Measurements from ENCODE around the gene ANKRD22. TPM values are rescaled to one million over a fixed set of nuclear protein-coding genes. Genes with fewer than 3 reads are reported as not detected.

Gene ANKRD22
- total and polyA plus RNA-seq, 10 of the 15 experiments (the other 5 are each of a cell fraction or from before 2014, with no cell fraction given): 0.30 to 1.3 (median 0.71) TPM

DNA sequence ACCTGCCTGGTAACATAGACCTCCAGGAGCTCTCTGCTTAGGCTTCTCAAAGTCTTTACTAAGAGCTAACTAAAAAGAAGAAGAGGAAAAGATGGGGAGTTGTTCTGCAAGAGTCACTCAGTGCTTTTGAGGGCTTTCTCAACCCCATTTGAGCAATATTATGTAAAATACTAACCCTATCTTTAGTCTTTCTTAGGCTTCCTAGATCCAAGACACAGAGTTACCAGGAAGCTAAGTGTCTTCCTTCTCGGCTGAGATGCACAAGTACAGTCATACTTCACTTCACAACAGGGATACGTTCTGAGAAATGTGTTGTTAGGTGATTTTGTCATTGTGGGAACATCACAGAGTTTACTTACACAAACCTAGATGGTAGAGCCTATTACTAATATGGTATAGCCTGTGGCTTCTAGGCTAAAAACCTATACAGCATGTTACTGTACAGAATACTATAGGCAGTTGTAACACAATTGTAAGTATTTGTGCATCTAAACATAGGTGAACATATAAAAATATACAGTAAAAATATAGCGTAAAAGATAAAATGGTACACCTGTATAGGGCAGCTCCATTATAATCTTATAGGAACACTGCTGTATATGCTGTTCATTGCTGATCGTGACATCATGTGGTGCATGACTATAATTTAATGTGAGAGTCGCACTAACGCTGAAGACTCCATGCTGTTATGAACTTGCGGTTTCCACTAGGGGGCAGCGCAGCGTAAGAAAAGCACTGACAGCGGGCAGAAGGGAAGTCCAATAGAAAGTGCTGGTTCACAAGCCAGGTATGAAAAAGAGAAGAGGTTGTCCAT is 16.3 kb downstream of the ANKRD22 start (continued):
- TF ChIP-seq, protein P1, sequence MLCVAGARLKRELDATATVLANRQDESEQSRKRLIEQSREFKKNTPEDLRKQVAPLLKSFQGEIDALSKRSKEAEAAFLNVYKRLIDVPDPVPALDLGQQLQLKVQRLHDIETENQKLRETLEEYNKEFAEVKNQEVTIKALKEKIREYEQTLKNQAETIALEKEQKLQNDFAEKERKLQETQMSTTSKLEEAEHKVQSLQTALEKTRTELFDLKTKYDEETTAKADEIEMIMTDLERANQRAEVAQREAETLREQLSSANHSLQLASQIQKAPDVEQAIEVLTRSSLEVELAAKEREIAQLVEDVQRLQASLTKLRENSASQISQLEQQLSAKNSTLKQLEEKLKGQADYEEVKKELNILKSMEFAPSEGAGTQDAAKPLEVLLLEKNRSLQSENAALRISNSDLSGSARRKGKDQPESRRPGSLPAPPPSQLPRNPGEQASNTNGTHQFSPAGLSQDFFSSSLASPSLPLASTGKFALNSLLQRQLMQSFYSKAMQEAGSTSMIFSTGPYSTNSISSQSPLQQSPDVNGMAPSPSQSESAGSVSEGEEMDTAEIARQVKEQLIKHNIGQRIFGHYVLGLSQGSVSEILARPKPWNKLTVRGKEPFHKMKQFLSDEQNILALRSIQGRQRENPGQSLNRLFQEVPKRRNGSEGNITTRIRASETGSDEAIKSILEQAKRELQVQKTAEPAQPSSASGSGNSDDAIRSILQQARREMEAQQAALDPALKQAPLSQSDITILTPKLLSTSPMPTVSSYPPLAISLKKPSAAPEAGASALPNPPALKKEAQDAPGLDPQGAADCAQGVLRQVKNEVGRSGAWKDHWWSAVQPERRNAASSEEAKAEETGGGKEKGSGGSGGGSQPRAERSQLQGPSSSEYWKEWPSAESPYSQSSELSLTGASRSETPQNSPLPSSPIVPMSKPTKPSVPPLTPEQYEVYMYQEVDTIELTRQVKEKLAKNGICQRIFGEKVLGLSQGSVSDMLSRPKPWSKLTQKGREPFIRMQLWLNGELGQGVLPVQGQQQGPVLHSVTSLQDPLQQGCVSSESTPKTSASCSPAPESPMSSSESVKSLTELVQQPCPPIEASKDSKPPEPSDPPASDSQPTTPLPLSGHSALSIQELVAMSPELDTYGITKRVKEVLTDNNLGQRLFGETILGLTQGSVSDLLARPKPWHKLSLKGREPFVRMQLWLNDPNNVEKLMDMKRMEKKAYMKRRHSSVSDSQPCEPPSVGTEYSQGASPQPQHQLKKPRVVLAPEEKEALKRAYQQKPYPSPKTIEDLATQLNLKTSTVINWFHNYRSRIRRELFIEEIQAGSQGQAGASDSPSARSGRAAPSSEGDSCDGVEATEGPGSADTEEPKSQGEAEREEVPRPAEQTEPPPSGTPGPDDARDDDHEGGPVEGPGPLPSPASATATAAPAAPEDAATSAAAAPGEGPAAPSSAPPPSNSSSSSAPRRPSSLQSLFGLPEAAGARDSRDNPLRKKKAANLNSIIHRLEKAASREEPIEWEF (IDR thresholded peaks at IDR 0.05; ENCODE audit: insufficient replicate concordance, low read depth, low read length): no peak
- TF ChIP-seq SUPT20H (IDR thresholded peaks at IDR 0.05; ENCODE audit: borderline replicate concordance, control insufficient read depth, low read depth, low read length) (no peak), E2F4 (IDR thresholded peaks at IDR 0.05; ENCODE audit: low read depth, low read length) (no peak), RFX5 (IDR thresholded peaks at IDR 0.05; ENCODE audit: low read depth, low read length) (no peak), SIN3A (IDR thresholded peaks at IDR 0.05; ENCODE audit: low read depth, low read length) (no peak), ZBTB4 (CRISPR knock-in tag; IDR thresholded peaks at IDR 0.05) (no peak), ZSCAN29 (IDR thresholded peaks at IDR 0.05) (no peak)
- TF ChIP-seq, protein P2, sequence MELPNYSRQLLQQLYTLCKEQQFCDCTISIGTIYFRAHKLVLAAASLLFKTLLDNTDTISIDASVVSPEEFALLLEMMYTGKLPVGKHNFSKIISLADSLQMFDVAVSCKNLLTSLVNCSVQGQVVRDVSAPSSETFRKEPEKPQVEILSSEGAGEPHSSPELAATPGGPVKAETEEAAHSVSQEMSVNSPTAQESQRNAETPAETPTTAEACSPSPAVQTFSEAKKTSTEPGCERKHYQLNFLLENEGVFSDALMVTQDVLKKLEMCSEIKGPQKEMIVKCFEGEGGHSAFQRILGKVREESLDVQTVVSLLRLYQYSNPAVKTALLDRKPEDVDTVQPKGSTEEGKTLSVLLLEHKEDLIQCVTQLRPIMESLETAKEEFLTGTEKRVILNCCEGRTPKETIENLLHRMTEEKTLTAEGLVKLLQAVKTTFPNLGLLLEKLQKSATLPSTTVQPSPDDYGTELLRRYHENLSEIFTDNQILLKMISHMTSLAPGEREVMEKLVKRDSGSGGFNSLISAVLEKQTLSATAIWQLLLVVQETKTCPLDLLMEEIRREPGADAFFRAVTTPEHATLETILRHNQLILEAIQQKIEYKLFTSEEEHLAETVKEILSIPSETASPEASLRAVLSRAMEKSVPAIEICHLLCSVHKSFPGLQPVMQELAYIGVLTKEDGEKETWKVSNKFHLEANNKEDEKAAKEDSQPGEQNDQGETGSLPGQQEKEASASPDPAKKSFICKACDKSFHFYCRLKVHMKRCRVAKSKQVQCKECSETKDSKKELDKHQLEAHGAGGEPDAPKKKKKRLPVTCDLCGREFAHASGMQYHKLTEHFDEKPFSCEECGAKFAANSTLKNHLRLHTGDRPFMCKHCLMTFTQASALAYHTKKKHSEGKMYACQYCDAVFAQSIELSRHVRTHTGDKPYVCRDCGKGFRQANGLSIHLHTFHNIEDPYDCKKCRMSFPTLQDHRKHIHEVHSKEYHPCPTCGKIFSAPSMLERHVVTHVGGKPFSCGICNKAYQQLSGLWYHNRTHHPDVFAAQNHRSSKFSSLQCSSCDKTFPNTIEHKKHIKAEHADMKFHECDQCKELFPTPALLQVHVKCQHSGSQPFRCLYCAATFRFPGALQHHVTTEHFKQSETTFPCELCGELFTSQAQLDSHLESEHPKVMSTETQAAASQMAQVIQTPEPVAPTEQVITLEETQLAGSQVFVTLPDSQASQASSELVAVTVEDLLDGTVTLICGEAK (IDR thresholded peaks at IDR 0.05; ENCODE audit: borderline replicate concordance): no peak
- TF ChIP-seq, protein P3, sequence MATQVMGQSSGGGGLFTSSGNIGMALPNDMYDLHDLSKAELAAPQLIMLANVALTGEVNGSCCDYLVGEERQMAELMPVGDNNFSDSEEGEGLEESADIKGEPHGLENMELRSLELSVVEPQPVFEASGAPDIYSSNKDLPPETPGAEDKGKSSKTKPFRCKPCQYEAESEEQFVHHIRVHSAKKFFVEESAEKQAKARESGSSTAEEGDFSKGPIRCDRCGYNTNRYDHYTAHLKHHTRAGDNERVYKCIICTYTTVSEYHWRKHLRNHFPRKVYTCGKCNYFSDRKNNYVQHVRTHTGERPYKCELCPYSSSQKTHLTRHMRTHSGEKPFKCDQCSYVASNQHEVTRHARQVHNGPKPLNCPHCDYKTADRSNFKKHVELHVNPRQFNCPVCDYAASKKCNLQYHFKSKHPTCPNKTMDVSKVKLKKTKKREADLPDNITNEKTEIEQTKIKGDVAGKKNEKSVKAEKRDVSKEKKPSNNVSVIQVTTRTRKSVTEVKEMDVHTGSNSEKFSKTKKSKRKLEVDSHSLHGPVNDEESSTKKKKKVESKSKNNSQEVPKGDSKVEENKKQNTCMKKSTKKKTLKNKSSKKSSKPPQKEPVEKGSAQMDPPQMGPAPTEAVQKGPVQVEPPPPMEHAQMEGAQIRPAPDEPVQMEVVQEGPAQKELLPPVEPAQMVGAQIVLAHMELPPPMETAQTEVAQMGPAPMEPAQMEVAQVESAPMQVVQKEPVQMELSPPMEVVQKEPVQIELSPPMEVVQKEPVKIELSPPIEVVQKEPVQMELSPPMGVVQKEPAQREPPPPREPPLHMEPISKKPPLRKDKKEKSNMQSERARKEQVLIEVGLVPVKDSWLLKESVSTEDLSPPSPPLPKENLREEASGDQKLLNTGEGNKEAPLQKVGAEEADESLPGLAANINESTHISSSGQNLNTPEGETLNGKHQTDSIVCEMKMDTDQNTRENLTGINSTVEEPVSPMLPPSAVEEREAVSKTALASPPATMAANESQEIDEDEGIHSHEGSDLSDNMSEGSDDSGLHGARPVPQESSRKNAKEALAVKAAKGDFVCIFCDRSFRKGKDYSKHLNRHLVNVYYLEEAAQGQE (IDR thresholded peaks at IDR 0.05; ENCODE audit: low read depth, low read length): no peak

Measured in GM12878 (cell line).